SH-SY5Y (cell line): ENCODE data around the gene BGN.

Source experiments
- GATA2 ChIP-seq: IDR thresholded peaks from 2 replicates; pipeline ENCODE4 v1.6.1; 2011; ENCODE audit warnings: mild to moderate bottlenecking, low read depth, low read length
- GATA3 ChIP-seq: IDR thresholded peaks from 2 replicates; pipeline ENCODE4 v1.6.1; 2011; ENCODE audit warnings: low read depth, mild to moderate bottlenecking, low read length, moderate library complexity

DNA sequence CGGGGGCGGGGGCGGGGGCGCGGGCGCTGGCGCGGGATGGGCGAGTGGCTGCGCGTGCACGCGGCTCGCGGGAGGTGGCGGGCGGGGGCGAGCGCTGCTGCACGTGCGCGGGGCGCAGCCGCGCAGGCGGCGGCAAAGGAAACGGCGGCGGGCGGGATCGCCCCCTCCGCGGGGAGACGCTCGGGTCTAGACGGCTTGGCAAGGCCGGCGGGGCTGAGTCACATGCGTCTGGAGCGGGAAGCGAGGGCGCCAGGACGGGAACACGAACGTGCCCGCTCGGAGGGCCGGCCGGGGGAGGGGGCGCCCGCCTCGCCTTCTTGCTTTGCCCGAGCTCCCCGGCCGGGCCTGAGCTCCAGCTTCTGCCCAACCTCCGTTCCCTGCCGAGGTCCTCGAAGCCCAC, 20.1 kb upstream of the BGN start:
- TF ChIP-seq GATA2 (no peak), GATA3 (no peak)
